Keratinocyte (primary cell): Measurements from ENCODE around the gene CUBN. TPM values are rescaled to one million over a fixed set of nuclear protein-coding genes. Genes with fewer than 3 reads are reported as not detected.

Experiments used
- DNase-seq: peaks from one replicate; pipeline ENCODE4 v3.0.0-alpha.2; 2011; ENCODE audit warnings: low read depth, missing footprints, low spot score
- FAIRE-seq: peaks from 2 replicates; lab custom pipeline; 2011; peaks lifted over from hg19 to GRCh38; lab: Jason Lieb, UNC
- H2AFZ ChIP-seq: 2 replicates; pipeline ENCODE4 v1.6.0; 2012; ENCODE audit warnings: low read length, control low read depth, inconsistent platforms; ENCODE audit not compliant: control insufficient read depth
- H3K27ac ChIP-seq: 2 replicates; pipeline ENCODE4 v1.5.1; 2011; ENCODE audit warnings: low read length; ENCODE audit not compliant: control insufficient read depth, insufficient read depth
- H3K27me3 ChIP-seq: 3 replicates; pipeline ENCODE4 v1.6.0; 2011; ENCODE audit warnings: low read length; ENCODE audit not compliant: control insufficient read depth, insufficient read depth; ENCODE audit errors: extremely low read depth
- H3K36me3 ChIP-seq, 2 experiments: 2 replicates in 1 of 2; 3 replicates in 1 of 2; pipeline ENCODE4 v1.5.1; 2011; ENCODE audit warnings: low read length in 2 of 2, mild to moderate bottlenecking in 1 of 2; ENCODE audit not compliant: control insufficient read depth in 2 of 2, insufficient read depth in 2 of 2; ENCODE audit errors: extremely low read depth in 1 of 2
- H3K4me1 ChIP-seq: 3 replicates; pipeline ENCODE4 v1.5.1; 2011; ENCODE audit warnings: low read length; ENCODE audit not compliant: control insufficient read depth, insufficient read depth; ENCODE audit errors: extremely low read depth
- H3K4me2 ChIP-seq: 3 replicates; pipeline ENCODE4 v1.6.0; 2011; ENCODE audit warnings: low read depth, low read length; ENCODE audit not compliant: control insufficient read depth, insufficient read depth; ENCODE audit errors: extremely low read depth
- H3K4me3 ChIP-seq, 3 experiments: fragments of 200-600 bp in 1 of 3; sonication (generic) in 1 of 3; 2 replicates in 2 of 3; 3 replicates in 1 of 3; pipeline ENCODE4 v1.5.1; 2011 to 2016; ENCODE audit warnings: low read length in 3 of 3, mild to moderate bottlenecking in 3 of 3, control low read depth in 2 of 3, inconsistent platforms in 1 of 3, low read depth in 1 of 3, mixed read lengths in 1 of 3, mixed run types in 1 of 3, moderate library complexity in 1 of 3; ENCODE audit not compliant: control insufficient read depth in 2 of 3, insufficient read depth in 2 of 3; ENCODE audit errors: extremely low read depth in 1 of 3
- H3K79me2 ChIP-seq: 2 replicates; pipeline ENCODE4 v1.6.0; 2012; ENCODE audit warnings: low read length; ENCODE audit not compliant: control insufficient read depth, insufficient read depth
- H3K9ac ChIP-seq: 3 replicates; pipeline ENCODE4 v1.6.0; 2011; ENCODE audit warnings: low read length; ENCODE audit not compliant: control insufficient read depth, insufficient read depth; ENCODE audit errors: extremely low read depth
- H3K9me1 ChIP-seq: 3 replicates; pipeline ENCODE4 v1.6.0; 2011; ENCODE audit warnings: low read length; ENCODE audit not compliant: control insufficient read depth, insufficient read depth; ENCODE audit errors: extremely low read depth
- H3K9me3 ChIP-seq: 2 replicates; pipeline ENCODE4 v1.5.1; 2012; ENCODE audit warnings: low read depth, low read length; ENCODE audit not compliant: control insufficient read depth
- H4K20me1 ChIP-seq: 3 replicates; pipeline ENCODE4 v1.6.0; 2011; ENCODE audit warnings: low read length; ENCODE audit not compliant: control insufficient read depth, insufficient read depth; ENCODE audit errors: extremely low read depth
- CTCF ChIP-seq, 3 experiments: IDR thresholded peaks in 1 of 3; conservative IDR thresholded peaks in 1 of 3; optimal IDR thresholded peaks in 1 of 3; 2 replicates in 2 of 3; 3 replicates in 1 of 3; pipeline versions ENCODE3 to v1.5.1; 2011; ENCODE audit warnings: low read length in 3 of 3, mild to moderate bottlenecking in 3 of 3, moderate library complexity in 2 of 3, control low read depth in 1 of 3, inconsistent platforms in 1 of 3; ENCODE audit not compliant: insufficient read depth in 2 of 3; ENCODE audit errors: extremely low read depth in 1 of 3
- EZH2 ChIP-seq: IDR thresholded peaks from one replicate; pipeline ENCODE4 v1.6.1; 2012; ENCODE audit warnings: inconsistent platforms, mild to moderate bottlenecking, low read length, moderate library complexity
- dilution Hi-C: fragments of 300-500 bp; cut with MboI; formaldehyde crosslinking; loops from one replicate; pipeline ENCODE4 v1.7.0; 2020; ENCODE audit warnings: low sequenced_read_pairs; ENCODE audit not compliant: extremely low pct_ligation_motif_present
- polyA plus RNA-seq, 5 experiments: library from polyadenylated mRNA; depleted of rRNA in 3 of 5; stranded (reverse) in 3 of 5; stranded (forward) in 1 of 5; unstranded in 1 of 5; fragments of >200 nt; gene quantifications; 1 replicate in 1 of 5; 2 replicates in 3 of 5; 3 replicates in 1 of 5; pipeline versions ENCODE4 v1.2.1 to v1.2.3, GENCODE V29; 2011 to 2012; ENCODE audit warnings: missing spikeins in 2 of 5, low read depth in 1 of 5, low replicate concordance in 1 of 5

CUBN gene
- polyA plus RNA-seq, 1 donor (not counting 4 experiments of a cell fraction or from before 2014, with no cell fraction given), result 0.07 TPM

- peaks cover 2% of the 10 kb centered on the region for H3K9me1 ChIP-seq
- no peak overlapping the region for H2AFZ ChIP-seq
- no peak for FAIRE-seq
- H3K9ac ChIP-seq, result no peak overlapping the region
- no peaks in the 10 kb centered on the region for H4K20me1 ChIP-seq
- H3K27me3 ChIP-seq, result no peaks in the 10 kb centered on the region
- no peaks in the 10 kb centered on the region for H3K4me1 ChIP-seq
- H3K4me2 ChIP-seq, result no peak overlapping the region
- TF ChIP-seq CTCF (optimal IDR thresholded peaks at IDR 0.05 in 1 of 3, IDR thresholded peaks at IDR 0.05 in 1 of 3, conservative IDR thresholded peaks at IDR 0.05 in 1 of 3; ENCODE audit: extremely low read depth in 1 of 3, insufficient read depth in 2 of 3, low read length in 3 of 3), result no peak
- no peak for TF ChIP-seq EZH2
- dilution Hi-C loops, result no loop called here
- DNase-seq, result no peak
- H3K27ac ChIP-seq, result no peak overlapping the region
- H3K9me3 ChIP-seq, result no peaks in the 10 kb centered on the region
- H3K36me3 ChIP-seq, result no peaks in the 10 kb centered on the region
- H3K4me3 ChIP-seq, result no peak overlapping the region
- no peaks in the 10 kb centered on the region for H3K79me2 ChIP-seq
Observed at GRCh38 chr10:17174626-17175025, 45.0 kb upstream of the CUBN start.

- no peak overlapping the region for H3K27ac ChIP-seq
- no peak overlapping the region for H3K9ac ChIP-seq
- TF ChIP-seq CTCF (optimal IDR thresholded peaks at IDR 0.05 in 1 of 3, IDR thresholded peaks at IDR 0.05 in 1 of 3, conservative IDR thresholded peaks at IDR 0.05 in 1 of 3; ENCODE audit: extremely low read depth in 1 of 3, insufficient read depth in 2 of 3, low read length in 3 of 3) (no peak), EZH2 (no peak)
- H3K27me3 ChIP-seq, result no peaks in the 10 kb centered on the region
- H3K4me3 ChIP-seq, result no peak overlapping the region
- peak; percentile 60 for FAIRE-seq
- no peak for DNase-seq
- no peaks in the 10 kb centered on the region for H3K79me2 ChIP-seq
- H2AFZ ChIP-seq, result no peak overlapping the region
- H3K9me3 ChIP-seq, result no peaks in the 10 kb centered on the region
- H3K4me2 ChIP-seq, result no peak overlapping the region
- H3K9me1 ChIP-seq, result peaks cover 2% of the 10 kb centered on the region
- dilution Hi-C loops, result no loop called here
- H4K20me1 ChIP-seq, result no peaks in the 10 kb centered on the region
- no peaks in the 10 kb centered on the region for H3K4me1 ChIP-seq
- H3K36me3 ChIP-seq, result no peaks in the 10 kb centered on the region
Observed at GRCh38 chr10:17171141-17171641, 41.6 kb upstream of the CUBN start.
